Measurements from ENCODE around the gene PCK1. TPM values are rescaled to one million over a fixed set of nuclear protein-coding genes. Genes with fewer than 3 reads are reported as not detected.

PCK1 gene
- total and polyA plus RNA-seq, 2 of the 8 experiments (the other 6 are each of a cell fraction or from before 2014, with no cell fraction given): not detected

GRCh38 chr20:57576002-57576401 lies 15.1 kb downstream of the PCK1 start (continued):
- TF ChIP-seq CTCF (IDR thresholded peaks at IDR 0.05; ENCODE audit: control extremely low read depth in 1 of 3, insufficient read depth in 1 of 3, low read depth in 1 of 3, low read length in 3 of 3) (no peak), TAF1 (IDR thresholded peaks at IDR 0.05; ENCODE audit: low read depth, low read length) (no peak)

All from H1 (cell line).